Stimulated activated CD4-positive, alpha-beta T cell treated with anti-CD3 and anti-CD28 coated beads, Interleukin-2, amount 100 ng/mL, for 4 hours (primary cell): Measurements from ENCODE around the gene IQCB1.
"Not testable (repeated sequence)": the region's sequence is repeated elsewhere in the genome, so short reads cannot be mapped to it uniquely, and the experiment has no call there.

ENCODE experiments used
- DNase-seq: peaks from one replicate; pipeline ENCODE4 v3.0.0-alpha.2; 2020; ENCODE audit warnings: low read depth

Gene IQCB1

GRCh38 chr3:121803771-121804320 lies 31.0 kb downstream of the IQCB1 start:
- no peak for DNase-seq

- no peak for DNase-seq
Measured at GRCh38 chr3:121800906-121801305, 34.0 kb downstream of the IQCB1 start.

GRCh38 chr3:121796970-121797369 lies 37.9 kb downstream of the IQCB1 start:
- no peak for DNase-seq

- no peak for DNase-seq
Measured at GRCh38 chr3:121794264-121794983, 40.4 kb downstream of the IQCB1 start.

- DNase-seq, result no peak
Measured at GRCh38 chr3:121793078-121793477, 41.8 kb downstream of the IQCB1 start.

- DNase-seq, result no peak
Measured at GRCh38 chr3:121786485-121786884, 48.4 kb downstream of the IQCB1 start.

- not testable (repeated sequence) for DNase-seq
Measured at GRCh38 chr3:121782784-121783183, 52.1 kb downstream of the IQCB1 start.

GRCh38 chr3:121781611-121782010 lies 53.2 kb downstream of the IQCB1 start:
- DNase-seq, result no peak

GRCh38 chr3:121775095-121775494 lies 59.8 kb downstream of the IQCB1 start:
- not testable (repeated sequence) for DNase-seq

GRCh38 chr3:121769246-121769645 lies 65.6 kb downstream of the IQCB1 start:
- DNase-seq, result no peak

- no peak for DNase-seq
Measured at GRCh38 chr3:121768452-121768851, 66.4 kb downstream of the IQCB1 start.

GRCh38 chr3:121759541-121760202 lies 75.2 kb downstream of the IQCB1 start:
- no peak for DNase-seq

GRCh38 chr3:121758727-121759450 lies 76.0 kb downstream of the IQCB1 start:
- no peak for DNase-seq

- DNase-seq, result no peak
Measured at GRCh38 chr3:121757812-121758545, 76.9 kb downstream of the IQCB1 start.

GRCh38 chr3:121757087-121757811 lies 77.6 kb downstream of the IQCB1 start:
- no peak for DNase-seq

GRCh38 chr3:121752772-121753171 lies 82.1 kb downstream of the IQCB1 start:
- no peak for DNase-seq

GRCh38 chr3:121752261-121752660 lies 82.6 kb downstream of the IQCB1 start:
- DNase-seq, result no peak

GRCh38 chr3:121750087-121750415 lies 84.8 kb downstream of the IQCB1 start:
- no peak for DNase-seq

GRCh38 chr3:121749276-121750086 lies 85.4 kb downstream of the IQCB1 start, which contains the start of gene GOLGB1:
GOLGB1 (minus strand) TSS chr3:121749741; CDS start chr3:121730971, 18,770 bp downstream.
- DNase-seq, result peak; percentile 91

GRCh38 chr3:121748680-121749275 lies 86.1 kb downstream of the IQCB1 start:
- DNase-seq, result no peak
